Neural crest cell (in vitro differentiated cells): ENCODE measurements around the gene RDH5. TPM values are rescaled to one million over a fixed set of nuclear protein-coding genes. Genes with fewer than 3 reads are reported as not detected.

Experiments used
- DNase-seq: peaks from one replicate; pipeline ENCODE4 v3.0.0; 2021; ENCODE audit warnings: low read depth, mixed read lengths, low spot score
- H3K27ac Mint-ChIP-seq: one replicate; pipeline ENCODE4 v1.8.0; 2021; ENCODE audit warnings: mild to moderate bottlenecking, mixed read lengths; ENCODE audit not compliant: unreplicated experiment
- H3K27me3 Mint-ChIP-seq: 2 replicates; pipeline ENCODE4 v1.8.0; 2021; ENCODE audit warnings: low read depth, mild to moderate bottlenecking, mixed read lengths
- H3K36me3 Mint-ChIP-seq: 2 replicates; pipeline ENCODE4 v1.8.0; 2021; ENCODE audit warnings: low read depth, mild to moderate bottlenecking, mixed read lengths
- H3K4me1 Mint-ChIP-seq: 2 replicates; pipeline ENCODE4 v1.8.0; 2021; ENCODE audit warnings: mixed read lengths
- H3K4me3 Mint-ChIP-seq: one replicate; pipeline ENCODE4 v1.8.0; 2021; ENCODE audit warnings: mild to moderate bottlenecking, mixed read lengths
- H3K9me3 Mint-ChIP-seq: 2 replicates; pipeline ENCODE4 v1.8.0; 2021; ENCODE audit warnings: mixed read lengths
- CTCF ChIP-seq: fragments of 200-600 bp; sonication (generic); conservative IDR thresholded peaks from 2 replicates; pipeline ENCODE4 v1.5.0; 2021; ENCODE audit warnings: antibody characterized with exemption, mild to moderate bottlenecking
- long read RNA-seq: library from polyadenylated mRNA; unstranded; transcript quantifications from one replicate; pipeline ENCODE4 v2.0.0, GENCODE V29; 2020
- total RNA-seq: library from RNA; stranded (reverse); gene quantifications from 2 replicates; pipeline ENCODE4 v1.2.1, GENCODE V29; 2021

The RDH5 gene
- total RNA-seq: 10.4 and 14.2 TPM in 2 replicates
- long read RNA-seq: 0 reads

- Mint-ChIP-seq H3K27me3 (peaks cover 7% of the 10 kb centered on the region), H3K36me3 (no peaks in the 10 kb centered on the region), H3K4me1 (peaks cover 51% of the 10 kb centered on the region), H3K9me3 (no peaks in the 10 kb centered on the region), H3K27ac (no peak within 1 kb of the TSS), H3K4me3 (peak within 1 kb of the TSS; percentile 77)
- no peak for TF ChIP-seq CTCF
- DNase-seq: no peak
These were observed at the start of gene RDH5 for GRCh38 chr12:55720071-55720564. RDH5 (plus strand) TSS chr12:55720393; CDS start chr12:55721185, 792 bp downstream.

GRCh38 chr12:55671746-55672145 is 48.4 kb upstream of the RDH5 start:
- peaks cover 4% of the 10 kb centered on the region for H3K4me1 Mint-ChIP-seq
- H3K9me3 Mint-ChIP-seq: no peaks in the 10 kb centered on the region
- TF ChIP-seq CTCF: no peak
- no peak for DNase-seq
- H3K4me3 Mint-ChIP-seq: no peak overlapping the region
- H3K36me3 Mint-ChIP-seq: no peaks in the 10 kb centered on the region
- H3K27ac Mint-ChIP-seq: no peak overlapping the region
- peaks cover 2% of the 10 kb centered on the region for H3K27me3 Mint-ChIP-seq

- TF ChIP-seq CTCF: no peak
- Mint-ChIP-seq H3K9me3 (no peaks in the 10 kb centered on the region), H3K4me3 (no peak overlapping the region), H3K27ac (no peak overlapping the region), H3K36me3 (no peaks in the 10 kb centered on the region), H3K27me3 (peaks cover 2% of the 10 kb centered on the region), H3K4me1 (peaks cover 4% of the 10 kb centered on the region)
- DNase-seq: no peak
These were observed 46.6 kb upstream of the RDH5 start for GRCh38 chr12:55673638-55674037.

- Mint-ChIP-seq H3K4me3 (no peak overlapping the region), H3K27ac (no peak overlapping the region)
- no peak for DNase-seq
These were observed 44.5 kb upstream of the RDH5 start for GRCh38 chr12:55675666-55676065.

GRCh38 chr12:55676707-55677106 is 43.5 kb upstream of the RDH5 start:
- peaks cover 7% of the 10 kb centered on the region for H3K27me3 Mint-ChIP-seq
- no peaks in the 10 kb centered on the region for H3K36me3 Mint-ChIP-seq
- H3K9me3 Mint-ChIP-seq: no peaks in the 10 kb centered on the region
- TF ChIP-seq CTCF: no peak
- no peak for DNase-seq
- H3K27ac Mint-ChIP-seq: no peak overlapping the region
- no peak overlapping the region for H3K4me3 Mint-ChIP-seq
- H3K4me1 Mint-ChIP-seq: peaks cover 10% of the 10 kb centered on the region

More at GRCh38 chr12:55675666-55676065, 44.5 kb upstream of the RDH5 start:
- Mint-ChIP-seq H3K4me1 (no peaks in the 10 kb centered on the region), H3K27me3 (peaks cover 3% of the 10 kb centered on the region), H3K9me3 (no peaks in the 10 kb centered on the region), H3K36me3 (no peaks in the 10 kb centered on the region)
- no peak for TF ChIP-seq CTCF
